Measurements from ENCODE around the gene GPR55. TPM values are rescaled to one million over a fixed set of nuclear protein-coding genes. Genes with fewer than 3 reads are reported as not detected.
A peak's percentile ranks its signal among the peaks of the same experiment; 100 is the strongest.

Gene GPR55
- total and polyA plus RNA-seq, 5 donors, result 0.18 to 0.20 TPM; not detected in 3

GRCh38 chr2:230903231-230904150 lies 21.6 kb downstream of the GPR55 start:
- intact Hi-C loops (cut with DNase I), result loop anchor here (2.0 kb wide), 1 partner anchor 83 kb away; no protein-coding TSS in a partner anchor
- no peak overlapping the region for H3K27ac ChIP-seq (ENCODE audit: low read length)
- ATAC-seq, result no peak
- H3K4me3 ChIP-seq (ENCODE audit: low read length), result no peak overlapping the region
- H3K27me3 ChIP-seq (ENCODE audit: control insufficient read depth, insufficient read depth), result no peaks in the 10 kb centered on the region
- DNase-seq, result peak in 1 of 3 donors; percentile 15
- H3K4me1 ChIP-seq (ENCODE audit: control insufficient read depth, insufficient read depth, low read length), result no peaks in the 10 kb centered on the region
- no peaks in the 10 kb centered on the region for H3K9me3 ChIP-seq (ENCODE audit: control insufficient read depth, low read length)
- WGBS, result 92% methylated on average over 19 of the region's 19 CpGs

GRCh38 chr2:230902180-230902899 lies 22.7 kb downstream of the GPR55 start:
- ATAC-seq (peak; percentile 37 to 73), DNase-seq (peak; percentile 44 to 81 (median 46))
- Histone ChIP-seq H3K9me3 (ENCODE audit: control insufficient read depth, low read length) (no peaks in the 10 kb centered on the region), H3K27me3 (ENCODE audit: control insufficient read depth, insufficient read depth) (no peaks in the 10 kb centered on the region), H3K4me3 (ENCODE audit: low read length) (no peak overlapping the region), H3K27ac (ENCODE audit: low read length) (no peak overlapping the region), H3K4me1 (ENCODE audit: control insufficient read depth, insufficient read depth, low read length) (no peaks in the 10 kb centered on the region)
- intact Hi-C loops (cut with DNase I), result loop anchor here (2.0 kb wide), 1 partner anchor 84 kb away; no protein-coding TSS in a partner anchor
- 46% methylated on average over 8 of the region's 8 CpGs for WGBS

GRCh38 chr2:230901006-230901405 lies 24.0 kb downstream of the GPR55 start:
- Histone ChIP-seq H3K4me1 (ENCODE audit: control insufficient read depth, insufficient read depth, low read length) (no peaks in the 10 kb centered on the region), H3K4me3 (ENCODE audit: low read length) (no peak overlapping the region), H3K9me3 (ENCODE audit: control insufficient read depth, low read length) (no peaks in the 10 kb centered on the region), H3K27me3 (ENCODE audit: control insufficient read depth, insufficient read depth) (no peaks in the 10 kb centered on the region), H3K27ac (ENCODE audit: low read length) (no peak overlapping the region)
- DNase-seq (no peak), ATAC-seq (no peak)
- intact Hi-C loops (cut with DNase I), result no loop called here
- 78% methylated on average over 5 of the region's 5 CpGs for WGBS

GRCh38 chr2:230900336-230900995 lies 24.6 kb downstream of the GPR55 start:
- intact Hi-C loops (cut with DNase I), result no loop called here
- ATAC-seq (no peak), DNase-seq (no peak)

GRCh38 chr2:230899786-230900185 lies 25.3 kb downstream of the GPR55 start:
- no peaks in the 10 kb centered on the region for H3K4me1 ChIP-seq (ENCODE audit: control insufficient read depth, insufficient read depth, low read length)
- 86% methylated on average over 4 of the region's 4 CpGs for WGBS
- intact Hi-C loops (cut with DNase I), result no loop called here
- no peak overlapping the region for H3K27ac ChIP-seq (ENCODE audit: low read length)
- DNase-seq (no peak), ATAC-seq (no peak)
- no peak overlapping the region for H3K4me3 ChIP-seq (ENCODE audit: low read length)
- H3K9me3 ChIP-seq (ENCODE audit: control insufficient read depth, low read length), result no peaks in the 10 kb centered on the region
- no peaks in the 10 kb centered on the region for H3K27me3 ChIP-seq (ENCODE audit: control insufficient read depth, insufficient read depth)

More at GRCh38 chr2:230900336-230900995, 24.6 kb downstream of the GPR55 start:
- no peaks in the 10 kb centered on the region for H3K9me3 ChIP-seq (ENCODE audit: control insufficient read depth, low read length)
- H3K27ac ChIP-seq (ENCODE audit: low read length), result no peak overlapping the region
- H3K4me1 ChIP-seq (ENCODE audit: control insufficient read depth, insufficient read depth, low read length), result no peaks in the 10 kb centered on the region
- WGBS, result 63% methylated on average over 10 of the region's 10 CpGs
- H3K27me3 ChIP-seq (ENCODE audit: control insufficient read depth, insufficient read depth), result no peaks in the 10 kb centered on the region
- H3K4me3 ChIP-seq (ENCODE audit: low read length), result no peak overlapping the region

- Histone ChIP-seq H3K27ac (ENCODE audit: low read length) (no peak overlapping the region), H3K4me1 (ENCODE audit: control insufficient read depth, insufficient read depth, low read length) (no peaks in the 10 kb centered on the region), H3K27me3 (ENCODE audit: control insufficient read depth, insufficient read depth) (no peaks in the 10 kb centered on the region), H3K4me3 (ENCODE audit: low read length) (no peak overlapping the region), H3K9me3 (ENCODE audit: control insufficient read depth, low read length) (no peaks in the 10 kb centered on the region)
- DNase-seq (no peak), ATAC-seq (no peak)
- intact Hi-C loops (cut with DNase I), result no loop called here
- 41% methylated on average over 5 of the region's 5 CpGs for WGBS
These were observed 25.8 kb downstream of the GPR55 start for GRCh38 chr2:230899287-230899686.

- H3K4me3 ChIP-seq (ENCODE audit: low read length), result no peak overlapping the region
- intact Hi-C loops (cut with DNase I), result no loop called here
- 64% methylated on average over 8 of the region's 8 CpGs for WGBS
- no peaks in the 10 kb centered on the region for H3K27me3 ChIP-seq (ENCODE audit: control insufficient read depth, insufficient read depth)
- no peak overlapping the region for H3K27ac ChIP-seq (ENCODE audit: low read length)
- DNase-seq, result peak in 1 of 3 donors; percentile 21
- H3K9me3 ChIP-seq (ENCODE audit: control insufficient read depth, low read length), result no peaks in the 10 kb centered on the region
- no peak for ATAC-seq
- H3K4me1 ChIP-seq (ENCODE audit: control insufficient read depth, insufficient read depth, low read length), result no peaks in the 10 kb centered on the region
These were observed 26.3 kb downstream of the GPR55 start for GRCh38 chr2:230898713-230899091.

GRCh38 chr2:230898016-230898712 lies 26.9 kb downstream of the GPR55 start:
- Histone ChIP-seq H3K4me3 (ENCODE audit: low read length) (no peak overlapping the region), H3K27ac (ENCODE audit: low read length) (no peak overlapping the region), H3K9me3 (ENCODE audit: control insufficient read depth, low read length) (no peaks in the 10 kb centered on the region), H3K27me3 (ENCODE audit: control insufficient read depth, insufficient read depth) (no peaks in the 10 kb centered on the region), H3K4me1 (ENCODE audit: control insufficient read depth, insufficient read depth, low read length) (no peaks in the 10 kb centered on the region)
- WGBS, result 90% methylated on average over 13 of the region's 13 CpGs
- intact Hi-C loops (cut with DNase I), result no loop called here
- DNase-seq (no peak), ATAC-seq (no peak)

GRCh38 chr2:230896346-230897115 lies 28.5 kb downstream of the GPR55 start:
- Histone ChIP-seq H3K4me3 (ENCODE audit: low read length) (no peak overlapping the region), H3K27me3 (ENCODE audit: control insufficient read depth, insufficient read depth) (no peaks in the 10 kb centered on the region), H3K9me3 (ENCODE audit: control insufficient read depth, low read length) (no peaks in the 10 kb centered on the region), H3K27ac (ENCODE audit: low read length) (no peak overlapping the region), H3K4me1 (ENCODE audit: control insufficient read depth, insufficient read depth, low read length) (no peaks in the 10 kb centered on the region)
- DNase-seq, result no peak
- intact Hi-C loops (cut with DNase I), result no loop called here
- 81% methylated on average over 19 of the region's 19 CpGs for WGBS
- ATAC-seq, result no peak

All from right cardiac atrium (tissue), 5 donors.